ENCODE measurements around the gene COA3.

Gene COA3, protein sequence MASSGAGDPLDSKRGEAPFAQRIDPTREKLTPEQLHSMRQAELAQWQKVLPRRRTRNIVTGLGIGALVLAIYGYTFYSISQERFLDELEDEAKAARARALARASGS

DNA sequence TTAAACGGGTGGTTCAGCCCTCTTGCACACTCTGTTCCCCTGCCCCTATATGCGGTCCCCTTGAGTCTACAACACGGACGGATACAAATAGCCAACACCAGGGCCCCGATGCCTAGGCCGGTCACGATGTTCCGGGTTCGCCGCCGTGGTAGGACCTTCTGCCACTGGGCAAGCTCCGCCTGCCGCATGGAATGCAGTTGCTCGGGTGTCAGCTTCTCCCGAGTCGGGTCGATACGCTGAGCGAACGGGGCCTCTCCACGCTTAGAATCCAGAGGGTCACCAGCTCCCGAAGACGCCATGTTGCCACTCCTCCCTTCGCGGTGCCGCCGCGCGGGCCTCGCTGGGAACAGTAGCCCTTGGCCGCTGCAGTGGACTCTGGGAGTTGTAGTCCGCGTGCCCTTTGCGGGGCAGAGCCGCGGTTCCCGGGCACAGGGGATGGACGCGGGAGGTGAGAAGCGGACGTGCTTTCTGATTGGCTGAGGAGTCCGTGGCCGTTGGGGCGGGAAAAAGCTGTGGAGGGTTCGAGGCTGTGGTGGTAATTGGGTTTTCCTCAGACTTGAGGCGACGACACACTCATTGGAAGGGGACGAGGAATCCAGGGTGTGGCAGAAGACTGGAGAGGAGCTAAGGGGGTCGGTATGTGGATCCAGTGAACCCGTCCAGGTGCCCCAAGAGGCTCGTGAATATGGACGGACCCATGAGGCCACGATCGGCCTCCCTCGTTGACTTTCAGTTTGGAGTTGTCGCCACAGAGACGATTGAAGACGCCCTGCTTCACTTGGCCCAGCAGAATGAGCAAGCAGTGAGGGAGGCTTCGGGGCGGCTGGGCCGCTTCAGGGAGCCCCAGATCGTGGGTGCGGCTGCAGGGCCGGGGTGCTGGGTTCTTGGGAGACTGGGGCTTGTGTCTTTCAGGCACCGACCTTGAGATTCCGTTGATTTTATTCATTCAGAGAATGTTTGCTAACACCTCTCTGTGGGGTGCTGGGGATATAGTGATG, at the start of gene COA3, which contains the start of gene CNTD1:
Gene COA3 (minus strand): TSS at position 322 of the 998 bp plus-strand sequence. CDS start 23 bp downstream, at position 299.
Gene CNTD1 (plus strand): TSS at position 479 of the 998 bp plus-strand sequence. CDS start 207 bp downstream, at position 686.
- DNase-seq: peak; percentile 89

- DNase-seq: no peak
Observed at GRCh38 chr17:42848093-42848492, 49.6 kb upstream of the COA3 start.

DNA sequence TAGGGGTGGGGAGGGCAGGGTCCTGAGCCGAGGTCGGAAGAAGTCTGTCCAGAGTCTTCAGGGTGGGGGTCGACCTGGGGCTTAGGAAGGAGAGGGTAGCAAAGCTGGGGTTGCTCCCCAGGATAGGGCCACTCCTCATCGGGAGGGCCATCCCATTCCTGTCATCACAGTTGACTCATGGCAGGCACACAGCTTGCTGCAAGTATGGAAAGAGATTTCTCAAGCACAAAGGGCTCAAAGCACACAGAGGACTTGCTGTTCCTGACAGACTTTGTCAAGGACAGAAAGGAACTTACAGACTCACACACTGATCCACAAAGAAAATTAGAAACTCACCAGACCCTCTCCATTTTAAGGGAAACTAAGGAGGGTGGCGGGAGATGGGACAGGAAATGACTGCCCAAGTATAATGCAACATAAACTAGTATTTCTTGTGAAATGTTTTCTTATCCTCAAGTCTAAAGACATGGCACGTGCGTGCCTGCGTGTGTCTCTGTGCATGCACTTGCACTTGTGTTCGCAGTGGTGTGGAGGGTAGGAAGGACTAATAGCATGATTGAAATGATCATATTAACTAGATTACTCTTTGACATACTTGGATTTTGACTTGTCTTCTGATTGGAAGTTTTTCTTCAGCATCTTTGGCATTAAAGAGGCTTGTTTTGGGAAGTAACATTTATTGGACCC, 48.2 kb upstream of the COA3 start:
- no peak for DNase-seq

GRCh38 chr17:42845918-42846593, 47.6 kb upstream of the COA3 start:
- no peak for DNase-seq

DNA sequence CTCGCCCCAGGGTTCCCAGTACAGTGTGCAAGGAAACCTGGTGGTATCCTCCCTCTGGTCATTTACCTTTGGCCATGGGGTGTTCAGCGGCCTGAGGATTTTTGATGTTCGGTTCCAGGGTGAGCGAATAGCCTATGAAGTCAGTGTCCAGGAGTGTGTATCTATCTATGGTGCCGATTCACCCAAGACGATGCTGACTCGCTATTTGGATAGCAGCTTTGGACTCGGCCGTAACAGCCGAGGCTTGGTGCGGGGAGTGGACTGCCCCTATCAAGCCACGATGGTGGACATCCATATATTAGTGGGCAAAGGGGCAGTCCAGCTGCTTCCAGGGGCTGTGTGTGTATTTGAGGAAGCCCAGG, 47.0 kb upstream of the COA3 start:
- DNase-seq: no peak

DNA sequence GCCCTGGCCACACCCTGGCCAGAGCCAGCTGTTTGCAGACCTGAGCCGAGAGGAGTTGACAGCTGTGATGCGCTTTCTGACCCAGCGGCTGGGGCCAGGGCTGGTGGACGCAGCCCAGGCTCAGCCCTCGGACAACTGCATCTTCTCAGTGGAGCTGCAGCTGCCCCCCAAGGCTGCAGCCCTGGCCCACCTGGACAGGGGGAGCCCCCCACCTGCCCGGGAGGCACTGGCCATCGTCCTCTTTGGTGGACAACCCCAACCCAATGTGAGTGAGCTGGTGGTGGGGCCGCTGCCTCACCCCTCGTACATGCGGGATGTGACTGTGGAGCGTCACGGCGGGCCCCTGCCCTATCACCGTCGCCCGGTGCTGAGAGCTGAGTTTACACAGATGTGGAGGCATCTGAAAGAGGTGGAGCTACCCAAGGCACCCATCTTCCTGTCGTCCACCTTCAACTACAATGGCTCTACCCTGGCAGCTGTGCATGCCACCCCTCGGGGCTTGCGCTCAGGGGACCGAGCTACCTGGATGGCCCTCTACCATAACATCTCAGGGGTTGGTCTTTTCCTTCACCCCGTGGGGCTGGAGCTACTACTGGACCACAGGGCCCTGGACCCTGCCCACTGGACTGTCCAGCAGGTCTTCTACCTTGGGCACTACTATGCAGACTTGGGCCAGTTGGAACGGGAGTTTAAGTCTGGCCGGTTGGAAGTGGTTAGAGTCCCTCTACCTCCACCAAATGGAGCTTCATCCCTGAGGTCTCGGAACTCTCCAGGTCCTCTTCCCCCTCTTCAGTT, 46.5 kb upstream of the COA3 start:
- DNase-seq: no peak

- DNase-seq: peak; percentile 48
Observed at GRCh38 chr17:42844271-42844670, 45.8 kb upstream of the COA3 start, which contains the start of gene AOC2. TSS of gene AOC2 (plus strand) at chr17:42844580. CDS start at chr17:42844627, 47 bp downstream.

DNA sequence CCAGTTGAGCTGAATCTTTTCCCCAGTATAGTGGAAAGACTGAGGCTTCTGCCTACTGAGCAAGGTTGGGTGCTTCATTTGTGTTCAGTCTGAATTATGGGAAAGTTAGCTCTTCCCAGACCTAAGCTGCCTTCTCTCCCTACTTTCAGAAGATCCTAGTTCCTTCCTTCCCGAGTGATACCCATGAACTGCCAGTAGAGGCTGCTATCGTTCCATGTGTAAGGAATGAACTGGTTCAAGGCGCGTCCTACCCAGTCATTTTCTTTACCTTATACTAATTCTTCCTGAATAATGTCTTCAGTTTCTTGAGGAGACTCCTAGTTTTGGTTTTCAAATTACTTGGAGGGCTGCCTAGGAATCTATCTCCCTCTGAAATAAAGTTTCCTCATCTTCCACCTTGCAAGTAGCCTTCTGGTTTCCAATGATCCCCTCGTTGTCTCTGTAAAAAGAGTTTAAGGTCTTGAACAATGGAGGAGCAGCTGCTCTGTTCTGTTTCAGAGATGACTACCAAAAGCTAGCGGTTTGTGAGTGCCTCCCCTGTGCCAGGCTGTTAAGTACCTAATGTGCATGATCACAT, 44.9 kb upstream of the COA3 start:
- peak; percentile 40 for DNase-seq

DNA sequence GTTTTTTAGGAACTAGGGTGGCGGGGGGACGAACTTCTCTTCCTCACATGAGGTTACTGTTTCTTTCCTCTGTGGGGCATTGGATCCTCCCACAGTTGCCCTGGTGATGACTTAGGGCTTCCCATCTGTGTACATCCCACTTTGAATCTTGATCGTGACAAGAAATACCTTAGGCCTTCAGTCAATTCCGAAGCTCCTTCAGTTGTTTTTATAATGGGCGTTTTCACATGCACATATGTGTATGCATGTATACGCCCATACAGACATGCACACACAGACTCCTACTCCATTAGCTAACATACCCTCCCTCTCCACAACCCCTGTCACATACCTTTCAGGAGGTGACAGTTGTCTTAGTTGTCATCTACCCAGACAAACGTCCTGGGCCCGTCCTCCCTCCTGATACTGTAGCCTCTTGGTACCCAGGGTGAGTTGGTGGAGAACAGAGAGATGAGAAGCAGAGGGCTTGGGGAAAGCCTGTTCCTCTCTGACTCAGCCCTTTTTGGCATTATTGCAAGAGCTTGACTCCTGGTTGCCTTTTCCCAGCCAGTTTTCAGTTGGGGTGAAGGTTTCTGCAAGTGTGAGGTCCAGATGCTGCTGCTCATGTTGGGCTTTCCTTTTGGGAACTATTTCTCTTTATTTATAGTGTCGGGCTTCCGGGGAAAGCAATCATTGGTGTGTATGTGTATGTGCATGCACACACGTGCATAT, 43.6 kb upstream of the COA3 start:
- no peak for DNase-seq

DNA sequence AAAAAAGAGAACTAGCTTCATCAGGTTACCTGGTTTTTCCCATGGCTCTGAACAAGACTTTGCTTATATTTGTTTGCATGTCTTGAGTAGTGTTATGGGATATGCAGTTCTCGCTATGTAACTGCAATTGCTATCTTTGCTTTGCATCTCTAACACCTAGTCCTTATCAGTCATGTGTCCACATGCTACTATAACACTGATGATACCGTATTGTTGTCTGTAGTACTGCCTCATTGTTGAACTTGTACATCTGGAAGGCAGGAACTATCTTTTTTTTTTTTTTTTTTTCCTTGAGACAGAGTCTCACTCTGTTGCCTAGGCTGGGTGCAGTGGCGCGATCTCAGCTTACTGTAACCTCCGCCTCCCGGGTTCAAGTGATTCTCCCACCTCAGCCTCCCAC, 37.2 kb upstream of the COA3 start:
- DNase-seq: no peak

DNA sequence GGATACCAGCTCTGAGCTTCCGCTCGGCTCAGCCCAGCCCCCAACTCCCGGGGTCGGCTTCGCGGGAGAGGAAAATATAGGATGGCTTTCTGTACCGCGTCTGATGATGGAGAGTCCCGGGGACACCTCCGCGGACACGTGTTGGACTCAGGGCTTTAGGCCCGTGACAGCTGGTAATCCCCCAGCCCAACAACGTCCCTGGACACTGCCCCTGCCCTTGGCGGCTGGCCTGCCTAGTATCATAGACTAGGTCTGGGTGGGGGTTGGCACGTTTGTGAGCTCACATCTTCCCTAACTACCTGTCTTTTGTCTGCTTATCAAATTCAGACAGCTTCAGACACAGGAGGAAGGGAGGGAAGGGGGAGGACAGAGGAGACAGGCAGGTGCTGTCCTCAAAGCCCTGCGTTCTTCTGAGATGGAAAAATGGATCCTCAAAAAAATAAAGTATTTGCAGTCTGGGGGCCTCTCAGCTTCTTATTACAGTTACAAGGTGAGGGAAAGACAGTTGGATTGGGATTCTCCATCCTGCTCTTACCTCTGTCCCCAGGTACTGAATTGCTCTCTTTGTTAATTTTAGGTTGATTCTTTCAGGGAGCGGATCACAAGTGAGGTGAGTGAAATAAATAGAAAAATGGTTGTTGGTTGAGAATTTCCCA, 35.4 kb upstream of the COA3 start:
- no peak for DNase-seq

DNA sequence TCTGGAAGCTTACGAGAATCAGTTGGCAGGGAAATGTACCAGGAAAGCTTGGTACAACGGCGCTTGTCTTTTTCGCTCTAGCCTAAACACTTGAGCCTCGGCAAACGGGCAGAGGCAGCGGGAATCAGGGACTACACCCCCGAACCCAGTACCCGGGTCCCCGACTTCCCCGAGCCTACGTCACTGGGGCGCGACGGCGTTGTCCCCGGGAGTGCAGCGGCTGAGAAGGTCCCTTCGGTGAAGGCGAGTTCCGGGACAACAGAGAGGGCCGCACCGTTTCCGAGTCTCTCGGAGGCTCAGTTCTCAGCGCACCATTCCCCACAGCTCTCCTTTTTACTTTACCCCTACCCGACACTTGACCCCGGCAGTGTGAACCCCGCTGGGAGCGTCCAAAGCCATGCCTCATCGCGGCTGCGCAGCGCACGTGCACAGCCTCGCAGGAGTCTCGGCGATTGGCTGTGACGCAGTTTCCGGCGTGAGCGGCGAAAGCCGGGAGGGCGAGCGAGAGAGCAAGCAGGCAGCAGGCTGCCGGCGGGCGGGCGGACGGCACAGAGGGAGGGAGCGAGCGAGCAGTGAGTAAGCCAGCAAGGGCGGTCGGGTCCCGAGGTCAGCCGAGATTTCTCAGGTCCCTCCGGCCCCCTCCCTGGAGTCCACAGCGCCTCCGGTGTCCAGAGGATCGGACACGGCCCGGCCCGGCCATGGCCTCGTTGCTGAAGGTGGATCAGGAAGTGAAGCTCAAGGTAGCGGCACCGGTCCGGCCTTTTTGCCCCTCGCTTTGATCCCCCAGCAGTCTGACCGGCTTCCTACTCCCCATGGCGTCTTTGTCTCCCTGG, 34.6 kb upstream of the COA3 start, which contains the start of gene PSME3:
Gene PSME3 (plus strand): TSS at position 464 of the 833 bp plus-strand sequence. CDS start 235 bp downstream, at position 699.
- DNase-seq: peak; percentile 91

DNA sequence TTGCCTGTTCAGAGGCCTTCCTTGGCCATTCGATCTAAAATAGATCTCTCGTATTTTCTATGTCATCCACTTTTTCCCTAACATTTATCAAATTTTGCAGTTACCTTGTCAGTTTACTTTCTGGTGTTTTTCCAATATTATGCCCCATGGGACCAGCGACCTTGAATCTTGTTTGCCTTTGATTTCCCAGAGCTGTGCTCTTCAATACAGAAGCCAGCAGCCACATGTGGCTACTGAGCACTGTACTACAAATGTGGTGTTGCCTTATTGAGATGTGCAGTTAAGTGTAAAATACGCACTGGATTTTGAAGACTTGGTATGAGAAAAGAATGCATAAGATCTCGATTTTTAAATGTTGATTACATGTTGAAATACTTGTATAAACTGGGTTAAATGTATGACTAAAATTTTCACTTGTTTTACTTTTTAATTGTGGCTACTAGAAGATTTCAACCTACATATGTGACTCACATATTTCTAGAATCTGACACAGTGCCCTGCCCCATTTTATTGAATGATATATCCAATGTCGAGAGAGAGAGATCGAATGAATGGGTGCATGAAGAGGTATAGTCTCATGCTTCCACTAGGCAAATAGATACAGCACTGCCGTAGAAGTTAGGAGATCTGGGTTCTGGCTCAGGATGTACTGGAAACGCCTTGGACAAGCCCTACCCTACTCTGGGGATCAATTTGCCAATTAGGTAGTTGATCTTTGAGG, 33.9 kb upstream of the COA3 start:
- no peak for DNase-seq

- DNase-seq: no peak
Observed at GRCh38 chr17:42830971-42831370, 32.5 kb upstream of the COA3 start.

- DNase-seq: no peak
Observed at GRCh38 chr17:42827472-42827871, 29.0 kb upstream of the COA3 start.

- DNase-seq: no peak
Observed at GRCh38 chr17:42821176-42821575, 22.7 kb upstream of the COA3 start.

DNA sequence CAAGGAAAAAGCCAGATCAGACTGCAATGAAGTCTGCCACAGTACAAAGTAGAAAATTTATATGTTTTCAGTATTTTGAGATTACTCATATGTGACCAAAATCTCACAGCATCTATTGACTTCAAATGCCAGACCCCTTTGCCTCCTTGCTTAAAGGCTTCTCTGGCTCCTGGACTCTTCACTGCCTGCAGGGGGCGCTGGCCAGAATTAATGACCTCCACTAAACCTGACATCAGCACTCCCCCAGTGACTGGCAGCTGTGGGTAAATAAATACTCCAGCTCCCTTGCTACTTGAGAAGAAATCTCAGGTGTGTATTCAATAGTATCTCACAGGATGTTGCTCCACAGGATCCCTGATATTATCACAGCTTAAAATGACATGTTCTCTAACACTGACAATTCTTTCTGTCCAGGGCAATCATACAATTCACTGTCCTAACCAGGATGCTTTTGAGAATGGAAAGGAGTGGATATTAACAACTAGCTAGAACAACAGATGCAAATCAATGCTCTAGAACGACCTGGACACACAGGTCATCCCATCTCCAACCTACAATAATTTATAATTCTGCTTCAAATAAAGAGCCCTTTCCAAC, 21.5 kb upstream of the COA3 start:
- peak; percentile 49 for DNase-seq

DNA sequence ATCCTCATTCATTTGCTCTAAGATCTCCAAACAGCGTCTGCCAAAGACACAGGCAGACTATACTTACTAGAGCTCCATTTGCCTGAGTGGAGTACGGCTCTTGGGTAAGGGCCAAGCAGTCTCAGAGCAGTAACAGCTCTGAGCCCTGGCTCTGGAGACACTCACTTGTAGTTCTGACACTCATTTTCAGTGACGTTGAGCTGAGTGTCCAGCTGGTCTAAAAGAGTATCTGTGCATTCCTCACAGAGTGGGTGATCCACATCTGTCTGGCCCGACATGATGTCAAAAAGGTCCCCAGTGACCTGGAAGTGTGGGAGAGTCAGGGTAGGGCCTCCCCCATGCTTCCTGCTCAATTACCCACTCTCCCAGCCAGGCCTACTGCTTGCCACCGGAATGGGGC, 19.9 kb upstream of the COA3 start:
- DNase-seq: no peak

Measured in NCI-H226 (cell line).